ENCODE data around the gene TRPM5. TPM values are rescaled to one million over a fixed set of nuclear protein-coding genes. Genes with fewer than 3 reads are reported as not detected.

Gene TRPM5
- total and polyA plus RNA-seq, 11 donors, result not detected

DNA sequence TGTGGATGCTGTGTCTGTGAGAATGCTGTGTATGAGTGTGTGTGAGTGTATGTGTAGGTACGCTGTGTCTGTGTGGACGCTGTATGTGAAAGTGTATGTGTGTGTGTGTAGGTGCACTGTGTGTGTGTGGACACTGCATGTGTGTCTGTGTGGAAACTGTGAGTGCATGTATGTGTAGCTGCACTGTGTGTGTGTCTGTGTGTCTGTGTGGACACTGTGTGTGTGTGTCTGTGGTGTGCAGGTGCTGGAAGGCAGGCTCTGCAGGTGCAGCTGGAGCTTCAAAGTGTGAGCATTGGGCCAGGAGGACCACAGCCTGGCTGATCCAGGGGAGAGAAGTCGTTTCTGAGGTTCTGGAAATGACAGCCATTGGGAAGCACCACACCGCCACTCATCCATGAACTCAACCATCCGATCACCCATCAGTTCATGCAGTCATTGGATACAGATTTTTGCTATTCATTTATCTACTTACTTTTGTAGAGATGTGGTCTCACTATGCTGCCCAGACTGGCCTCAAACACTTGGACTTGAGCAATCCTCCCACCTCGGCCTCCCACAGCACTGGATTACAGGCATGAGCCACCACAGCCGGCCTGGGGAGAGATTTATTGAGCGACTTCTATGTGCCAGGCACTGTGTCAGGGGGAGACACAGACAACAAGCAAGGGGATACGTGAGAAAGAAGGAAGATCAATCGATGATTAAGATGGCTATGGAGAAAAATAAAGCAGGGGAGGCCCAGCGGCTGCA is 9.6 kb downstream of the TRPM5 start:
- Histone ChIP-seq H3K27ac (no peak overlapping the region), H3K4me3 (no peak overlapping the region), H3K4me1 (no peaks in the 10 kb centered on the region), H3K9me3 (peaks cover 0 to under 1% (median 0%) of the 10 kb centered on the region in 12 donors), H3K27me3 (no peaks in the 10 kb centered on the region), H3K36me3 (no peaks in the 10 kb centered on the region)
- intact Hi-C loops (cut with DNase I), result no loop called here
- WGBS, 4 donors, result 83 to 88% (median 86%) methylated on average over 11 of the region's 11 CpGs
- ATAC-seq, result no peak
- TF ChIP-seq, protein P1, sequence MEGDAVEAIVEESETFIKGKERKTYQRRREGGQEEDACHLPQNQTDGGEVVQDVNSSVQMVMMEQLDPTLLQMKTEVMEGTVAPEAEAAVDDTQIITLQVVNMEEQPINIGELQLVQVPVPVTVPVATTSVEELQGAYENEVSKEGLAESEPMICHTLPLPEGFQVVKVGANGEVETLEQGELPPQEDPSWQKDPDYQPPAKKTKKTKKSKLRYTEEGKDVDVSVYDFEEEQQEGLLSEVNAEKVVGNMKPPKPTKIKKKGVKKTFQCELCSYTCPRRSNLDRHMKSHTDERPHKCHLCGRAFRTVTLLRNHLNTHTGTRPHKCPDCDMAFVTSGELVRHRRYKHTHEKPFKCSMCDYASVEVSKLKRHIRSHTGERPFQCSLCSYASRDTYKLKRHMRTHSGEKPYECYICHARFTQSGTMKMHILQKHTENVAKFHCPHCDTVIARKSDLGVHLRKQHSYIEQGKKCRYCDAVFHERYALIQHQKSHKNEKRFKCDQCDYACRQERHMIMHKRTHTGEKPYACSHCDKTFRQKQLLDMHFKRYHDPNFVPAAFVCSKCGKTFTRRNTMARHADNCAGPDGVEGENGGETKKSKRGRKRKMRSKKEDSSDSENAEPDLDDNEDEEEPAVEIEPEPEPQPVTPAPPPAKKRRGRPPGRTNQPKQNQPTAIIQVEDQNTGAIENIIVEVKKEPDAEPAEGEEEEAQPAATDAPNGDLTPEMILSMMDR (IDR thresholded peaks at IDR 0.05), result no peak
- TF ChIP-seq POLR2A (IDR thresholded peaks at IDR 0.05), result no peak
- peak in 1 of 5 donors; percentile 29 for DNase-seq

DNA sequence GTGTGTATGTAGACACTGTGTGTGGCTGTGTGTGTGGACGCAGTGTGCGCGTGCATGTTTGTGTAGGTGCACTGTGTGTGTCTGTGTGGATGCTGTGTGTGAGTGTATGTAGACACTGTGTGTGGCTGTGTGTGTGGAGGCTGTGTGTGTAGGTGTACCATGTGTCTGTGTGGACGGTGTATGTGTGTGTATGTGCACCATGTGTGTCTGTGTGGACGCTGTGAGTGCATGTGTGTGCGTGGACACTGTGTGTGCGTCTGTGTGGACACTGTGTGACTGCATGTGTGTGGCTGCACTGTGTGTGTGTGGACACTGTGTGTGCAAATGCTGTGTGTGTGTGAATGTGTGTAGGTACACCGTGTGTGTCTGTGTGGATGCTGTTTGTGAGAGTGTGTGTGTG is 10.3 kb downstream of the TRPM5 start:
- DNase-seq, result peak in 1 of 5 donors; percentile 41
- WGBS, 4 donors, result 81 to 96% (median 94%) methylated on average over 8 of the region's 8 CpGs
- intact Hi-C loops (cut with DNase I), result no loop called here

DNA sequence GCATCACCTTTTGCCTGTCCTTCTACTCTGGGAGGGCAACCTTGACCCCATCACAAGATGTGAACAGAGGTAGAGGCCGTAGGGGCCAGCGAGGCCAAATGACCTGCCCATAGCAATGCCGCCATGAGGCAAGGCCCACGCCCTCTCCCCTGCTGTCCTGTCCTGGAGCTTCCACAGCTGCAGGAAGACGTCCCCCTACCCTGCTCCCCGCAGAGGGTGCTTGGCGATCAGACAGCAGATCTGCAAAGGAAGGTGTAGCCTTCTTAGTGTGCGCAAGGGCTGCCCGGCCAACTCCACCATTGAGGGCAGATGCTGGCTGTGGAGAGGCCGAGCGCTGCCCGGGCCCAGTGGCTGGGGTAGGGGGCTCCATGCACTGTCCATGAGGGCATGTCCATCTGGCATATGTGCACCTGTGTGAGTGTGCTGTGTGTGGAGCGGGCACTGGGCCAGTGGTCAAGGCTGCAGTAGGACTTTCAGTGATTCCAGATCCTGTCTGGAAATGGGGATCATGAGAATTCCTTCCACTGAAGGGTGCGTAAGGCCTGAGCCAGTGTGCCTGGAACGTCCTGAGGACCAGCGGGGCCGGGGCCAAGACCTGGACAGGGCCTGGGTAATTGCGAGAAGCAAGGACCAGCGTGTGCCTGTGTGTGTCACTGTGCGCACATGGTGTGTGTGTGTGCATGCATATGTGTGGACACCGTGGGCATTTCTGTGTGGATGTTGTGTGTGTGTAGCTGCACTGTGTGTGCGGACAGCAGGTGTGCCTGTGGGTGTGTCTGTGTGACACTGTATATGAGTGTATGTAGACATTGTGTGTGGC is 11.0 kb downstream of the TRPM5 start:
- H3K27me3 ChIP-seq, result no peaks in the 10 kb centered on the region
- TF ChIP-seq, protein P1 (IDR thresholded peaks at IDR 0.05), result no peak
- TF ChIP-seq POLR2A (IDR thresholded peaks at IDR 0.05), result no peak
- DNase-seq (peak in 2 of 5 donors; percentile 17 to 46), ATAC-seq (peak in 2 of 4 donors; percentile 7 to 27)
- no peaks in the 10 kb centered on the region for H3K9me3 ChIP-seq
- intact Hi-C loops (cut with DNase I), result loop anchor here in 1 of 10 donors (2.0 kb wide), 1 partner anchor 461 kb away; no protein-coding TSS in a partner anchor
- 89 to 90% (median 90%) methylated on average over 10 to 22 of the region's 22 CpGs for WGBS, 4 donors
- H3K4me1 ChIP-seq, result no peaks in the 10 kb centered on the region
- no peak overlapping the region for H3K4me3 ChIP-seq
- H3K36me3 ChIP-seq, result no peaks in the 10 kb centered on the region
- H3K27ac ChIP-seq, result no peak overlapping the region

More for the DNA sequence above, 10.3 kb downstream of the TRPM5 start:
- H3K4me3 ChIP-seq, result no peak overlapping the region
- no peaks in the 10 kb centered on the region for H3K9me3 ChIP-seq
- no peaks in the 10 kb centered on the region for H3K27me3 ChIP-seq
- no peak for TF ChIP-seq POLR2A (IDR thresholded peaks at IDR 0.05)
- TF ChIP-seq, protein P1 (IDR thresholded peaks at IDR 0.05), result no peak
- ATAC-seq, result peak in 1 of 4 donors; percentile 6
- H3K4me1 ChIP-seq, result no peaks in the 10 kb centered on the region
- no peak overlapping the region for H3K27ac ChIP-seq
- no peaks in the 10 kb centered on the region for H3K36me3 ChIP-seq

DNA sequence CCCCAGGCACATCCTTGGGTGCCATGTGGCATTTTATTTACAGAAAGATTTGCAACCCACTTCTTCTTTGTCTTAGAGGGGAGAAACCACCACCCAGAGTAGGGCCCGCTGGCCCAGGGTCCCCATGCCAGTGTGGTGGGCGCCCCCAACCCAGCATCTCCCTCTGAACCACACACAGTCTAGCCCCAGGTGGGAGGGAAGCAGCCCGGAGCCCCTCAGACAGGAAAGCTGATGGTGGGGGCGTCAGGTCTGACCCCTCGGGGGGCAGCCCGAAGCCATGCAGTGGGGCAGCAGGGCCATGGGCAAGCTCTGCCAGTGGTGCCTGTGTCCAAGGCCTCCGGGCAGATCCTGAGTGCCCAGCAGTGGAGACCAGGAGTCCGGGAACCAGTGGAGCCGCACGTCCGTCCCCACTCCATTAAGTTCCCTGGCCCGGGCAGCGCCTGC is 11.7 kb downstream of the TRPM5 start:
- WGBS, 4 donors, result 86 to 95% (median 90%) methylated on average over 8 to 13 of the region's 13 CpGs
- TF ChIP-seq, protein P1 (IDR thresholded peaks at IDR 0.05), result no peak
- no peak for TF ChIP-seq POLR2A (IDR thresholded peaks at IDR 0.05)
- DNase-seq, result peak in 2 of 5 donors; percentile 12 to 40
- Histone ChIP-seq H3K27ac (no peak overlapping the region), H3K27me3 (no peaks in the 10 kb centered on the region), H3K4me1 (no peaks in the 10 kb centered on the region), H3K4me3 (no peak overlapping the region), H3K36me3 (no peaks in the 10 kb centered on the region), H3K9me3 (no peaks in the 10 kb centered on the region)
- ATAC-seq, result no peak
- intact Hi-C loops (cut with DNase I), result loop anchor here in 1 of 10 donors (2.0 kb wide), 1 partner anchor 462 kb away; no protein-coding TSS in a partner anchor

Measured in heart left ventricle (tissue), 16 donors.